Fibroblast of skin of right quadriceps (primary cell): Measurements from ENCODE around the gene NRG2.

Source experiments
- DNase-seq: peaks from one replicate; pipeline ENCODE4 v3.0.0-alpha.2; 2013

The NRG2 gene

DNA sequence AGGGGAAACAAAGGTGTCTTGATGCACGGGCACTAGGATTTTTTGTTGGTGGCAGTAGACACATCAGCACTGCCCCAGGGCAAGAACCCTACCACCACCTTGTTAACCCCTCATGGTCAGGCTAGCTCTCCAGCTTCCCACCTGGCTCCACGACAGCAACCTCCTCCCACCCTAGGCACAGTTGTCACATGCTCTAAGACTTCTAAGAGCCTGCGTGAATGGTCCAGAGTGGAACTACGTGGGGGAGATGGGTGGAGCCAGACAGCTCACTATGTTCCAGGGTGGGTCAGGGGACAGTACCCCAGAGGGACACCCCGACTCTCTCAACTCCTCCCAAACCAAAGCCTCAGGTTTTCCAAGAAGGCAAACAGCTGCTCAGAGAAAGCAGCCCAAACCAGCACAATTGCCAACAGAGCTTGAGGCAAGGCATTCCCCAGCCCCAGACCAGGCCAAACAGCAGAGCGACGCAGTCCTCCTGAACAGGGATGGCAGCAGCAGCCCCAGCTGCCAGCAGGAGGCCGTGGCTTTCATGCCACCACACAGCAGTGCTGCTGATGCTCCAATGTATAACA lies 78.0 kb downstream of the NRG2 start:
- DNase-seq, result no peak

DNA sequence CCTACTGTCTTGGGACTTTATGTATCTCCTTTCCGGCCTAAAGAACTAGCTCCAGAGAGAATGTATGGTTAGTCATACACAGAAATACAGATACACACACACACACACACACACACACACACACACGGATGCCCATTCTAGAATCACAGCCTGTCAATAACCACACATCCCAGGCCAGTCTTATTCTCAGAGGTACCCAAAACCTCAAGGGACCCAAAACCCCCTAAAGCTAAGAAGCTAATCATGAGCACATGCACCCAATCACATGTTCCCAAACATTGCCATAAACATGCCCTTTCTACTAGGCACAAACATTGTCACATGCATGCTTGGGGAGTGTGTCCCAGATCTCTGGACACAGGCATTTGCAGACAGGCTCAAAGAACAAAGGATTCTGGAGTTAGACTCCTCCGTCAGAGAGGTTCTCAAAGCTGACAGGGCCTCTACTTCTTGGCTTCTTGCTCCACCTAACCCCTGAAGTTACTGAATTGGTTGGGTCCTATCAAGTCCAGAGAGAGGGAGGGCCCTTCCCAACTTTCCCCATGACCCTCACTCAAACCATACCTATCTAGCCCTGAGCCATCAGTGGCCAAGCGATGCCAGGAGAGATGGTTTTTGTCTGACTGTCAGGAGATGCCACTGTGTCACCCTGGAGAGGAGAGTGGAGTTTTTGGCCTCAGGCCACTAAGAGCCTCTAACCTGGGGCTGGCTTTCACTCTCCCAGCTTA lies 78.7 kb downstream of the NRG2 start:
- no peak for DNase-seq

DNA sequence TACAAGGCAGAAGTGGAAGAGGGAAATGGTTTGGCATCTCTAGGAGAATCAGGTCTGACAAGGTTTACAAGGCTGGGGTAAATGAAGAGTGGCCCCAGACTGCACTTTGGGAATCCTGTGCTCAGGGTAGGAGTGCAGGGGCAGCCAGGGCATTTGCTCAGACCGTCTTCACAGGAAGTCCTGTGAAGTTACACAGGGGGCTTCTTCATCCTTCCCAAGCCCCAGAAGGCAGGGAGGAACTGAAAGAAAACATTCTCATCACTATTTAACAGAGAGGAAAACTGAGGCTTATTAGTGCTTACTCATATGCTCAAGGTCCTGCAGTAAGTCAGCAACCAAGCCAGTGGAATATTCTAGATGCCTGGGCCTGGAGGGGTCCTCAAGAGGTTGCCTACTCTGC lies 80.7 kb downstream of the NRG2 start:
- DNase-seq, result no peak

DNA sequence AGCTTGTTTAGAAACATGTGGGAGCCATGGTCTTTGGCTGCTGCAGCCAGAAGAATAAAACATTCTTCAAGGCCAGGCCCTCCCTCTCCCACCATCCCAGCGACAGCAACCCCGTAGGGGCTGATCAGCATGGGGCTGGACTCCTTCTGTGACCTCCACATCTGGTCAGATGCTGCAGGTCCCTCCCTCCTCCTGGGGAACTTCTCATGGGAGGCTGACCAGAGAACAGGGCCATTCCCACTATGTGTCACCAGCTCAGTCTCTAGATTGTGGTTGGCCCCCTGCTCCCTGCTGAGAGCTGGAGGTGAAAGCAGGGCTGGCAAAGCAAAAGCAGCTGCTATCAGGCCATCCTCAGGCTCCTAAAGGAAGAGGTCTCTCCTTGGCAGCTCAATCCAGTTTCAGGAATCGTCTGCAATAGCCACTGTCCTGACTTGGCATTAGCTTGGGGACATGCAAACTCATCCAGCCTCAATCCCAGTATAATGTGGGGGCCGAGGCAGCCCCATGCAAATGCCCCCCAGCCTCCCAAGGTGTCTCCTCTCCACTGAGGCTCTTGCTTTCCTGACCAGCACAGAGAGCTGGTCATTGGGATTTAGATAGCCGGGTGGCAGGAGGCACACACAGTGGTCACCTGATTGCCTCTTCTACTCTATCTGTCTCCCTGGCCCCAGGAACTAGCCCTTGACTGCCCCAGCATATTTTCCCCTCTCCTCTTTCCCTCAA lies 81.5 kb downstream of the NRG2 start:
- no peak for DNase-seq

GRCh38 chr5:139960723-139961383 lies 82.2 kb downstream of the NRG2 start:
- no peak for DNase-seq

- no peak for DNase-seq
These were observed 84.5 kb downstream of the NRG2 start for GRCh38 chr5:139958432-139959148.

GRCh38 chr5:139956342-139956741 lies 86.8 kb downstream of the NRG2 start:
- no peak for DNase-seq

GRCh38 chr5:139955616-139956273 lies 87.4 kb downstream of the NRG2 start:
- DNase-seq, result no peak

GRCh38 chr5:139955053-139955605 lies 88.0 kb downstream of the NRG2 start:
- DNase-seq, result no peak

- DNase-seq, result no peak
These were observed 88.6 kb downstream of the NRG2 start for GRCh38 chr5:139954462-139954861.

GRCh38 chr5:139954022-139954421 lies 89.1 kb downstream of the NRG2 start:
- no peak for DNase-seq

- no peak for DNase-seq
These were observed 90.5 kb downstream of the NRG2 start for GRCh38 chr5:139952574-139952973.

- DNase-seq, result no peak
These were observed 91.1 kb downstream of the NRG2 start for GRCh38 chr5:139951983-139952382.

GRCh38 chr5:139951296-139951924 lies 91.7 kb downstream of the NRG2 start:
- DNase-seq, result no peak

GRCh38 chr5:139950436-139950835 lies 92.7 kb downstream of the NRG2 start:
- DNase-seq, result no peak

GRCh38 chr5:139949710-139950109 lies 93.4 kb downstream of the NRG2 start:
- no peak for DNase-seq

- no peak for DNase-seq
These were observed 95.4 kb downstream of the NRG2 start for GRCh38 chr5:139947727-139948126.

DNA sequence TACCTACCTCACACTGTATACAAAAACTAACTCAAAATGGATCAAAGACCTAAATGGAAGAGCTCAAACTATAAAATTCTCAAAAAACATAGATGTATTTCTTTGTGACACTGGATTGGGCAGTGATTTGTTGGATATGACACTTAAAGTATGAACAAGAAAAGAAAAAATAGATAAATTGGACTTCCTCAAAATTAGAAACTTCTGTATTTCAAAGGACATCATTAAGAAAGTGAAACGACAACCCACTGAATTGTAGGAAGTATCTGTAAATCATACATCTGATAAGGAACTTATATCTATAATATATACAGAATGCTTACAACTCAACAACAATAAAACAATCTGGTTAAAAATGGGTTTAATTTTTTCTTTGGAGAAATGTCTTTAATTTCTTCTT lies 96.7 kb downstream of the NRG2 start:
- no peak for DNase-seq

GRCh38 chr5:139946006-139946405 lies 97.1 kb downstream of the NRG2 start:
- DNase-seq, result no peak

- DNase-seq, result no peak
These were observed 100.9 kb downstream of the NRG2 start for GRCh38 chr5:139942243-139942642.

DNA sequence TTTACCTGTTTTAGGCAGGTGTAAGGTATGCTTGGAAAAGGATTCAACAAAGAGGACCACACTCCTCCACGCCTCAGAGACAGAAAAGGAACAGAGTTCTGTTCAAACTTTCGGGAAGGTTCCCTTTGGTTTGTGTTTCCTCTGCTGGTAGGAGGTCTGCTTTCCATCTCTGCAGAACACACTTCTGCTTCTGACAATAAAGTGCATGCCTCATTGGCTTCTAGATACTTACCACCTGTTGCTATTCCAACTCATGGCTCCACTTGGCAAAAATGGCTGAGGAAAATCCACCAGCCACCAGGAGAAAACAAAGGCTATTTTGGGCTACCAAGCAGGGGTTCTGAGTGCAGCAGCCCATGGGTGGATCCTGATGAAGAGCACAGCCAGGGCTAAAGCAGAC lies 112.7 kb downstream of the NRG2 start:
- no peak for DNase-seq
